HAP-1 (cell line): ENCODE data around the gene MFNG.
A peak's percentile ranks its signal among the peaks of the same experiment; 100 is the strongest.
"Not testable (repeated sequence)": the region's sequence is repeated elsewhere in the genome, so short reads cannot be mapped to it uniquely, and the experiment has no call there.

Experiments
- DNase-seq, 2 experiments: peaks; one replicate each; pipeline ENCODE4 v3.0.0-alpha.2; 2016 to 2020; ENCODE audit warnings: low spot score in 2 of 2
- H3K27me3 ChIP-seq: fragments of 250-450 bp; sonication (Bioruptor Pico); 2 replicates; pipeline ENCODE4 v1.5.1; 2020; ENCODE audit warnings: low read depth, mild to moderate bottlenecking, moderate library complexity
- H3K36me3 ChIP-seq: fragments of 250-450 bp; sonication (Bioruptor Pico); replicated peaks from 2 replicates; pipeline ENCODE4 v1.5.1; 2020; ENCODE audit warnings: mild to moderate bottlenecking
- H3K4me1 ChIP-seq: fragments of 250-450 bp; sonication (Bioruptor Pico); 2 replicates; pipeline ENCODE4 v1.5.1; 2020; ENCODE audit warnings: mild to moderate bottlenecking
- H3K4me3 ChIP-seq: fragments of 250-450 bp; sonication (Bioruptor Pico); 2 replicates; pipeline ENCODE4 v1.5.1; 2020; ENCODE audit warnings: mild to moderate bottlenecking, moderate library complexity
- H3K9me3 ChIP-seq: fragments of 250-450 bp; sonication (Bioruptor Pico); 2 replicates; pipeline ENCODE4 v1.5.1; 2020; ENCODE audit warnings: mild to moderate bottlenecking, moderate library complexity
- in situ Hi-C: fragments of 300-500 bp; cut with MboI; formaldehyde crosslinking; loops from 3 replicates; pipeline ENCODE4 v1.14.3; 2020; ENCODE audit warnings: low sequenced_read_pairs, inconsistent platforms, mixed read lengths

MFNG gene

GRCh38 chr22:37486224-37486845, at the start of gene MFNG:
Gene MFNG, minus strand, starts transcription at chr22:37486384. Its CDS starts 207 bp downstream, at chr22:37486177.
- in situ Hi-C loops: no loop called here
- peak; percentile 80 to 83 for DNase-seq
- no peaks in the 10 kb centered on the region for H3K27me3 ChIP-seq
- no peaks in the 10 kb centered on the region for H3K9me3 ChIP-seq
- H3K36me3 ChIP-seq: no peaks in the 10 kb centered on the region; the same call in 1 of the 2 replicates
- peak within 1 kb of the TSS; percentile 47 for H3K4me3 ChIP-seq
- H3K4me1 ChIP-seq: peaks cover 21% of the 10 kb centered on the region

GRCh38 chr22:37535159-37535558, 49.0 kb upstream of the MFNG start:
- no peaks in the 10 kb centered on the region for H3K27me3 ChIP-seq
- no peaks in the 10 kb centered on the region for H3K9me3 ChIP-seq
- H3K4me1 ChIP-seq: no peaks in the 10 kb centered on the region; the same call in 1 of the 2 replicates
- H3K36me3 ChIP-seq: no peaks in the 10 kb centered on the region
- no peak for DNase-seq
- H3K4me3 ChIP-seq: no peak overlapping the region
- in situ Hi-C loops: no loop called here

GRCh38 chr22:37534445-37534844, 48.3 kb upstream of the MFNG start:
- Histone ChIP-seq H3K4me1 (no peaks in the 10 kb centered on the region; the same call in 1 of the 2 replicates), H3K9me3 (no peaks in the 10 kb centered on the region), H3K36me3 (no peaks in the 10 kb centered on the region), H3K27me3 (no peaks in the 10 kb centered on the region), H3K4me3 (no peak overlapping the region)
- in situ Hi-C loops: loop anchor here (5.0 kb wide), 1 partner anchor 63 kb away; no protein-coding TSS in a partner anchor
- DNase-seq: no peak

- in situ Hi-C loops: loop anchor here (5.0 kb wide), 1 partner anchor 63 kb away; no protein-coding TSS in a partner anchor
- Histone ChIP-seq H3K4me1 (no peaks in the 10 kb centered on the region; the same call in 1 of the 2 replicates), H3K9me3 (no peaks in the 10 kb centered on the region), H3K4me3 (no peak overlapping the region), H3K27me3 (no peaks in the 10 kb centered on the region), H3K36me3 (no peaks in the 10 kb centered on the region)
- DNase-seq: no peak
These were observed 47.8 kb upstream of the MFNG start for GRCh38 chr22:37533995-37534394.

DNA sequence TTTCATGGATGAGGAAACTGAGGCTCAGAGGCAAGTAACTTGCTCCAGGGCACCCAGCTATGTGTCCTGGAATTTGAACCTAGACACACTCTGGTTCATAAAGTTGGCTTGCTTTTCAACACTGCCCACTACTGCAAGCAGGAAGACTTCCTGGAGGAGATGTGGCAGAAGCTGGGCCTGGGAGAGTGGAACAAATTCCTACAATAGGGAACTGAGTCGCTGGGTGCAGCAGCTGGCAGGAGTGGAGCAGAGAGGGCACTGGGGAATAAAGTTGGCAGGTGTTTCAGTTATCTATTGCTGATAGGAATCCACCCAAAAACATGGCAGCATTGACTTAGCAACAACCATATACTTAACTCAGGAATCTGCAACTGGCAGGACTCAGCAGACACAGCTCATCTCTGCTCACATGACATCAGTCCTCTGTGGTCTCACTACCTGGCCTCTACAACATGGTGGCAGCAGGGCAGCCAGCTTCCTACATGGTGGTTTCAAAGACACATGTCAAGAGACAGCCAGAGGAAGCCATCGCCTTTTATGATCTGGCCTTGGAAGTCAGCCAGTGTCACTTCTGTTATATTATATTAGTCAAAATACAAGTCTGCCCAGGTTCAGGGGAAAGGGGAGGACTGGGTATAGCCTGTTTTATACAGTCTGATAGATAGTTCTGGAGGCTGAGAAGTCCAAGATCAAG, 43.6 kb upstream of the MFNG start:
- Histone ChIP-seq H3K27me3 (no peaks in the 10 kb centered on the region), H3K36me3 (no peaks in the 10 kb centered on the region), H3K9me3 (no peaks in the 10 kb centered on the region), H3K4me1 (no peaks in the 10 kb centered on the region), H3K4me3 (no peak overlapping the region)
- no peak for DNase-seq
- in situ Hi-C loops: loop anchor here (5.0 kb wide), 1 partner anchor 68 kb away; no protein-coding TSS in a partner anchor

DNA sequence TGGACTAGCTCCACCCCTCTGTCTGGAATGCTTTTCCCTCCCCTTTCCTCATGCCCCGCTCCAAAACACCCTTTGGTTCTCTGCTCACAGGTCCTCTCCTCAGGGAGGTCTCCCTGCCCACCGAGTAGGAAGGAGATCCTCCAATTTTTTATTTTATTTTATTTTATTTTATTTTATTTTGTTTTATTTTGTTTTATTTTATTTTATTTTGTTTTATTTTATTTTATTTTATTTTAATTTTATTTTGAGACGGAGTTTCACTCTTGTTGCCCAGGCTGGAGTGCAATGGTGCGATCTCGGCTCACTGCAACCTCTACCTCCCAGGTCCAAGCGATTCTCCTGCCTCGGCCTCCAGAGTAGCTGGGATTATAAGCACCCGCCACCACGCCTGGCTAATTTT, 41.8 kb upstream of the MFNG start:
- DNase-seq, H3K36me3 ChIP-seq, H3K4me1 ChIP-seq, in situ Hi-C loops, H3K9me3 ChIP-seq, H3K4me3 ChIP-seq, H3K27me3 ChIP-seq: not testable (repeated sequence)

GRCh38 chr22:37527081-37527752, 41.0 kb upstream of the MFNG start:
- DNase-seq, in situ Hi-C loops: not testable (repeated sequence)

GRCh38 chr22:37526376-37526775, 40.2 kb upstream of the MFNG start:
- Histone ChIP-seq H3K9me3 (no peaks in the 10 kb centered on the region), H3K4me1 (no peaks in the 10 kb centered on the region), H3K27me3 (no peaks in the 10 kb centered on the region), H3K4me3 (no peak overlapping the region), H3K36me3 (no peaks in the 10 kb centered on the region)
- in situ Hi-C loops: no loop called here
- no peak for DNase-seq

More at GRCh38 chr22:37527081-37527752, 41.0 kb upstream of the MFNG start:
- not testable (repeated sequence) for H3K9me3 ChIP-seq, H3K4me3 ChIP-seq, H3K4me1 ChIP-seq, H3K27me3 ChIP-seq, H3K36me3 ChIP-seq

DNA sequence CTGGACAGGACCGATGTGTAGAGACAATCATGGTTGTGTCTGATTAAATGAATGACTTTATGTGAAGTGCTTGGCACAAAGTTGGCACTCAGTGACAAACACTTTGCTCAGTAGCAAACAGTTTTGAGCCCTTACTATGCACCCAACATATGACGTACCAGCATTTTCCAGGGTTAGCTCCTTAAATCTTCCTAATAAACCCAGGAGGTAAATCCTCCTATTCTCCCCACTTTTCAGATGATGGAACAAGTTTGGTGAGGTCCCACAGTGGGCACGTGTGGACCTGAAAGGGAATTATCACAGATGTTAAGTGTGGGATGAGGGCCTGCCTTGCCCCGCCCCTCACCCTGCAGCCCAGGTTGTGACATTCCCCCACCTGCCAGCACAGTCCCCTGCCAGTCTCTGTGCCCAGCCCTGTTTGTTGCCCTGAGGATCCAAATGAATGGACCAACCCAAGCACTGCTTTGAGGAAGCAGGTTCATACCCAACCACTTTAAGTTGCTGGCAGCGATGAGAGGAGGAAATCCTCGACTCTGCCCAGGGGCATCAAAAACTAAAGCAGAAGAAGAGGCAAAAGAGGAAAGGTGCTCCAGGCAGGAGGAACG, 39.7 kb upstream of the MFNG start:
- in situ Hi-C loops: no loop called here
- no peak for DNase-seq
- no peak overlapping the region for H3K4me3 ChIP-seq
- H3K9me3 ChIP-seq: no peaks in the 10 kb centered on the region
- no peaks in the 10 kb centered on the region for H3K27me3 ChIP-seq
- H3K36me3 ChIP-seq: no peaks in the 10 kb centered on the region
- H3K4me1 ChIP-seq: no peaks in the 10 kb centered on the region

GRCh38 chr22:37525073-37525745, 39.0 kb upstream of the MFNG start:
- Histone ChIP-seq H3K4me3 (no peak overlapping the region), H3K4me1 (no peaks in the 10 kb centered on the region), H3K27me3 (no peaks in the 10 kb centered on the region), H3K9me3 (no peaks in the 10 kb centered on the region), H3K36me3 (no peaks in the 10 kb centered on the region)
- no peak for DNase-seq
- in situ Hi-C loops: no loop called here

DNA sequence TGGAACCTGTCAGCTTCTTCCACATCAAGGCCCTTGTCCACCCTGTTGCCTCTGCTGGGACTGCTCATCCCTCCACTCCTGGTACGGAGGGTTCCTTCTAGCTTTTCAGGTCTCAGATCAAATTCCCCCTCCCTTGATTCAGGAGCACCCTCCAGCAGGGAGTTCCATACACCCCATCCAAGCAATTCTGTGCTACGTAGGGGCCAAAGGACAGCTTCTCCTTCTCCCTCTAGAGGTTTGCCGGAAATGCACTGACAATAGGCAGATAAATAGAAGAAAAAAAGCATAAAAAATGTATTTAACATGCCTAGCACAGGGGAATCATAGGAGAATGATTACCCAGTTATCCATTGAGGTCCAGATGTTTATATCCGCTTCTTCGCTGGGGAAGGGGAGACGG, 36.3 kb upstream of the MFNG start:
- DNase-seq: no peak
- Histone ChIP-seq H3K4me1 (peaks cover 6% of the 10 kb centered on the region; the same call in 1 of the 2 replicates), H3K36me3 (no peaks in the 10 kb centered on the region), H3K4me3 (no peak overlapping the region), H3K27me3 (no peaks in the 10 kb centered on the region), H3K9me3 (no peaks in the 10 kb centered on the region)
- in situ Hi-C loops: no loop called here

DNA sequence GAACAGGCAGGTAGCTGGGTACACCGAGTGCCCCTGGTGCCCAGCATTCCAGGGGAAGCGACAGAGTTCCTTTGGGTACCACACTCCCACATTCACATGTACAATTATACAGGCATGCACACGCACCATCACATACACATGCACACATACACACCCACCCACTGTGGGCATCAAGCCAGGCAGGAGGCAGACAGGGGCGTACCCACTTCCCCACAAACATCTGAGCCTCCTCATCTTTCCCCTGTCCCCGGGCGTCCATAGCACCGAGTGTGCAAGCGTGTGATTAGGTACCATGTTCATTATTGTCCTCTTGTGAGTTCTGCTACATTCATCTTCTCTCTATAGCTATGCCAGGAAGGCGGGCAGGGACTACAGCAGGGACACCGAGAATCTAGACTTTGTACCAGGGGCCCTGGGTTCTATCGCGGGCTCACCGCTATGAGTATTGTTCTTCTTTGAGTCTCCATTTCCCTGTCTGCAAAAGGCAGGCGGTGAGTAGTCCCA, 35.1 kb upstream of the MFNG start:
- Histone ChIP-seq H3K36me3 (no peaks in the 10 kb centered on the region), H3K4me1 (peaks cover 6% of the 10 kb centered on the region; the same call in 1 of the 2 replicates), H3K27me3 (no peaks in the 10 kb centered on the region), H3K9me3 (no peaks in the 10 kb centered on the region), H3K4me3 (no peak overlapping the region)
- no peak for DNase-seq
- in situ Hi-C loops: no loop called here

DNA sequence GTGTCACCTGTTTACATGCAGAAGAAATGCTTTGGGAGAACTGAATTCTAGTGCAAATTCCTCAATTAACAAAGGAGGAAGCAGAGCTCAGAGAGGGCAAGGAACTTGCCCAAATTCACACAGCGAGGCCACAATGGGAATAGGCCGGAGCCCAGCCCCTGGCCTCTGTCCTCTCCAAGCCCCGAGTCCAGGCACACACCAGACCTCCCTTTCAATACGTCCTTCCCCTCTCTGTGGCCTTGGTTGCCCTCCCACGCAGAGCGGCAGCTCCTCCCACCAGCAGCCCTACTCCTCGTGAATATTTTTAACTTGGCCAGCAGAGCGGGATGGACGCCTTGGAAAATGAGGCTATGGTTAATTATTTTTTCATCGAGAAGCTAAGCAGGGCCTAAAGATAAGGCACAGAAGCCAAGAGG, 34.6 kb upstream of the MFNG start:
- in situ Hi-C loops: no loop called here
- H3K9me3 ChIP-seq: no peaks in the 10 kb centered on the region
- no peak overlapping the region for H3K4me3 ChIP-seq
- no peak for DNase-seq
- H3K36me3 ChIP-seq: no peaks in the 10 kb centered on the region
- no peaks in the 10 kb centered on the region for H3K27me3 ChIP-seq
- peaks cover 6% of the 10 kb centered on the region; the same call in 1 of the 2 replicates for H3K4me1 ChIP-seq
